Caco-2 (cell line): ENCODE data around the gene PAPSS2. TPM values are rescaled to one million over a fixed set of nuclear protein-coding genes. Genes with fewer than 3 reads are reported as not detected.

Source experiments
- BruUV-seq: library from RNA; stranded (reverse); fragments of 400-500 nt; replicated peaks from 2 replicates; lab custom pipeline; 2021; lab: Mats Ljungman, UMichigan
- CTCF ChIA-PET: fragments of 300-600 bp; sonication (Branson Sonifier 250); formaldehyde crosslinking; loops from one replicate; lab custom pipeline; 2022; ENCODE audit warnings: antibody characterized with exemption; lab: Charles Lee
- POLR2A ChIA-PET: fragments of 300-600 bp; sonication (Branson Sonifier 250); formaldehyde crosslinking; loops from one replicate; lab custom pipeline; 2022; ENCODE audit warnings: antibody characterized with exemption; lab: Charles Lee
- DNase-seq, 2 experiments: peaks; one replicate each; pipeline versions ENCODE4 v3.0.0 to v3.0.0-alpha.2; 2020 to 2022
- H3K27me3 ChIP-seq: replicated peaks from 2 replicates; pipeline ENCODE4 v1.6.0; 2011; ENCODE audit warnings: low read length; ENCODE audit not compliant: control insufficient read depth, insufficient read depth
- H3K36me3 ChIP-seq: 2 replicates; pipeline ENCODE4 v1.5.1; 2011; ENCODE audit warnings: low read length; ENCODE audit not compliant: control insufficient read depth, insufficient read depth
- H3K4me1 ChIP-seq: fragments of 250-450 bp; sonication (Bioruptor Pico); 2 replicates; pipeline ENCODE4 v1.5.1; 2020; ENCODE audit warnings: mild to moderate bottlenecking
- H3K4me3 ChIP-seq: 2 replicates; pipeline ENCODE4 v1.5.1; 2011; ENCODE audit warnings: low read depth, mild to moderate bottlenecking, control low read depth, low read length
- H3K9me3 ChIP-seq: fragments of 250-450 bp; sonication (Bioruptor Pico); 2 replicates; pipeline ENCODE4 v1.5.1; 2020; ENCODE audit warnings: mild to moderate bottlenecking, moderate library complexity
- H3K27ac Mint-ChIP-seq: one replicate; pipeline ENCODE4 v1.8.0; 2022; ENCODE audit warnings: mixed read lengths; ENCODE audit not compliant: unreplicated experiment
- H3K27me3 Mint-ChIP-seq: one replicate; pipeline ENCODE4 v1.8.0; 2022; ENCODE audit warnings: mixed read lengths; ENCODE audit not compliant: insufficient read depth, unreplicated experiment
- H3K36me3 Mint-ChIP-seq: one replicate; pipeline ENCODE4 v1.8.0; 2022; ENCODE audit warnings: mild to moderate bottlenecking, mixed read lengths; ENCODE audit not compliant: insufficient read depth, unreplicated experiment
- H3K4me1 Mint-ChIP-seq: one replicate; pipeline ENCODE4 v1.8.0; 2022; ENCODE audit warnings: low read depth, mixed read lengths; ENCODE audit not compliant: unreplicated experiment
- H3K4me3 Mint-ChIP-seq: one replicate; pipeline ENCODE4 v1.8.0; 2022; ENCODE audit warnings: mild to moderate bottlenecking, moderate library complexity, mixed read lengths; ENCODE audit not compliant: unreplicated experiment
- H3K9me3 Mint-ChIP-seq: one replicate; pipeline ENCODE4 v1.8.0; 2022; ENCODE audit warnings: mixed read lengths; ENCODE audit not compliant: unreplicated experiment
- intact Hi-C: fragments of 100-400 bp; cut with micrococcal nuclease; formaldehyde crosslinking; loops from one replicate; pipeline ENCODE4 v1.10.0; 2022; ENCODE audit not compliant: unreplicated experiment
- total RNA-seq: library from RNA; stranded (reverse); gene quantifications from 2 replicates; pipeline ENCODE4 v1.2.3, GENCODE V29; 2022
- TF ChIP-seq, protein P1 (sequence below), 2 experiments: fragments of 200-600 bp in 1 of 2; IDR thresholded peaks; 1 replicate in 1 of 2; 2 replicates in 1 of 2; pipeline versions ENCODE4 v1.5.1 to v1.8.0; 2011 to 2022; ENCODE audit warnings: antibody characterized with exemption in 1 of 2, control low read depth in 1 of 2, inconsistent platforms in 1 of 2, low read depth in 1 of 2, low read length in 1 of 2, mild to moderate bottlenecking in 1 of 2, moderate library complexity in 1 of 2; ENCODE audit not compliant: insufficient read depth in 1 of 2, severe bottlenecking in 1 of 2, unreplicated experiment in 1 of 2

PAPSS2 gene
- total RNA-seq, 1 experiment from 2014 or later: 4.3 TPM

DNA sequence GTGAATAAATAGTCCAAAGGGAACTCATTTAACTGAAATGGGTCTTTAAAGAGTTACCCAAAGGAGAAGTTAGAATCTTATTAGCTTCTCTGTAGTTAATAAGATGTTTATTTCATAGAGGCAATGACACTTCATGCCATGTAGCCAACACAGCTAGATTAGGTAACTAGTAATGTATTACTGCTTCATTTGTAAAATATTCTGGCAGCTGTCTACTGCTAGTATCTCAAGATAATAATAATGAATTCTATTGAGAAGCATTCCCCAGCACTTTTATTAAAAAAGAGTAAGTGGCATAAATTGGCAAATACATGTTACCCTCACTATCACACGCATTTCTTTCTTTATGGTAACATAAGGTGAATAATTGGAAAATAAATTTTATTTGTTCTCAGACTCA, 10.1 kb downstream of the PAPSS2 start:
- Histone ChIP-seq H3K9me3 (no peaks in the 10 kb centered on the region), H3K36me3 (no peaks in the 10 kb centered on the region), H3K4me1 (peaks cover 7% of the 10 kb centered on the region; the same call in 1 of the 2 replicates), H3K27me3 (no peaks in the 10 kb centered on the region), H3K4me3 (no peak overlapping the region)
- TF ChIP-seq, protein P1, sequence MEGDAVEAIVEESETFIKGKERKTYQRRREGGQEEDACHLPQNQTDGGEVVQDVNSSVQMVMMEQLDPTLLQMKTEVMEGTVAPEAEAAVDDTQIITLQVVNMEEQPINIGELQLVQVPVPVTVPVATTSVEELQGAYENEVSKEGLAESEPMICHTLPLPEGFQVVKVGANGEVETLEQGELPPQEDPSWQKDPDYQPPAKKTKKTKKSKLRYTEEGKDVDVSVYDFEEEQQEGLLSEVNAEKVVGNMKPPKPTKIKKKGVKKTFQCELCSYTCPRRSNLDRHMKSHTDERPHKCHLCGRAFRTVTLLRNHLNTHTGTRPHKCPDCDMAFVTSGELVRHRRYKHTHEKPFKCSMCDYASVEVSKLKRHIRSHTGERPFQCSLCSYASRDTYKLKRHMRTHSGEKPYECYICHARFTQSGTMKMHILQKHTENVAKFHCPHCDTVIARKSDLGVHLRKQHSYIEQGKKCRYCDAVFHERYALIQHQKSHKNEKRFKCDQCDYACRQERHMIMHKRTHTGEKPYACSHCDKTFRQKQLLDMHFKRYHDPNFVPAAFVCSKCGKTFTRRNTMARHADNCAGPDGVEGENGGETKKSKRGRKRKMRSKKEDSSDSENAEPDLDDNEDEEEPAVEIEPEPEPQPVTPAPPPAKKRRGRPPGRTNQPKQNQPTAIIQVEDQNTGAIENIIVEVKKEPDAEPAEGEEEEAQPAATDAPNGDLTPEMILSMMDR (IDR thresholded peaks at IDR 0.05; ENCODE audit: insufficient read depth in 1 of 2, low read depth in 1 of 2, low read length in 1 of 2, severe bottlenecking in 1 of 2, unreplicated experiment in 1 of 2): no peak
- H3K4me3 Mint-ChIP-seq: no peak overlapping the region
- no peaks in the 10 kb centered on the region for H3K9me3 Mint-ChIP-seq
- no peaks in the 10 kb centered on the region for H3K36me3 Mint-ChIP-seq
- CTCF ChIA-PET: no interaction called here
- H3K27ac Mint-ChIP-seq: no peak overlapping the region
- no peaks in the 10 kb centered on the region for H3K27me3 Mint-ChIP-seq
- POLR2A ChIA-PET: no interaction called here
- no peak for DNase-seq
- peaks cover 10% of the 10 kb centered on the region for H3K4me1 Mint-ChIP-seq
- intact Hi-C loops: no loop called here
- BruUV-seq: no TSS peak

DNA sequence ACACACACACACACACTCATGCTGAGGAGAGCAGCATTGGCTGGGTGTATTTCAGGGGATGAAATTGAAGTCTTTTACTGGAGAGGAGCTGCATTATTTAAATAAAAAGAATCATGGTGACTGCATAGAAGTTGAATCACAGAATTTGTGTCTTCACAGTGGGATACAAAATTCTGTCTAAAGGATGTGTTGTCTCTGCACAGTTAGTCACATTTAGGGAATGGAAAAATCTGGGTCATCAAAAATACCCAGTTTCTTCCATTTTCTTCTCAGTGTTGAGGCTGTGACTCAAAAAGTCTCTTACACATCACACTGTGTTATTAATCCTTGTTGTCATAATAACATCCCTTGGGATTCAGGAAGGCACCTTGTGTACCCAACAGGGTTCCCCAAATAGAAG, 10.9 kb downstream of the PAPSS2 start:
- no peak for DNase-seq
- no peak overlapping the region for H3K4me3 ChIP-seq
- H3K4me3 Mint-ChIP-seq: no peak overlapping the region
- H3K4me1 ChIP-seq: peaks cover 6% of the 10 kb centered on the region; the same call in 1 of the 2 replicates
- H3K36me3 ChIP-seq: no peaks in the 10 kb centered on the region
- H3K9me3 Mint-ChIP-seq: no peaks in the 10 kb centered on the region
- H3K36me3 Mint-ChIP-seq: no peaks in the 10 kb centered on the region
- POLR2A ChIA-PET: no interaction called here
- no peaks in the 10 kb centered on the region for H3K27me3 Mint-ChIP-seq
- H3K27ac Mint-ChIP-seq: no peak overlapping the region
- intact Hi-C loops: no loop called here
- peaks cover 10% of the 10 kb centered on the region for H3K4me1 Mint-ChIP-seq
- CTCF ChIA-PET: no interaction called here
- TF ChIP-seq, protein P1 (IDR thresholded peaks at IDR 0.05; ENCODE audit: insufficient read depth in 1 of 2, low read depth in 1 of 2, low read length in 1 of 2, severe bottlenecking in 1 of 2, unreplicated experiment in 1 of 2): no peak
- BruUV-seq: no TSS peak
- H3K27me3 ChIP-seq: no peaks in the 10 kb centered on the region
- H3K9me3 ChIP-seq: no peaks in the 10 kb centered on the region

DNA sequence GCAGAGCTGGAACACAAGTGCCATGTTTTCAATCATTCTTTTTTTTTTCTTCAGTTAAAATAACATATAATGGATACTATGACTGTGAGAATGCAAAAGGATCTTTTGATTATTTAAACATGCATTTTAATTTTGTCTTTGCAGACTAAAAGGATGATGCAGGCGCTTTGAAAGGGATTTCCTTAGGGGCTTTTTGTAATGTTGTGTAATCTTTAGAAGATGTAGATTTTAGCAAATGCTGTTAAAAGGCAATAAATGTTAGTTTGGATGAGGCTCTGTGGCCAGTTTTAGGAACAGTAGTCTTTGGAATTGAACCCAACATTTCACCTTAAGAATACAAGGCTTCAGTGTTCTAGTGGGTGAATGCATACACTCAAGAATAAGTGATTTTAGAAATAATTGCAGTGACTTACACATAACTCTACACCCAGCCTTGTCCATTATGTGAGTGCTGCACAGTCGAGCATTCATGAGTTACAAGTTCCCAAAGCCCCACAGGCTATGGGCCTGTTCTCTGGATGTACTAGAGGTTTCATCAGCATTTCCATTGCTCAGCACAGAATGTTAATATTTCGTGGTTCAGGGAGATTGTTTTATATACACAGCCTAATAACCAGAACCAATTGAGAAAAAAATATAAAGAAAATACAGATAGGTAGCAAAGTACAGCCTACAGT, 11.6 kb downstream of the PAPSS2 start:
- TF ChIP-seq, protein P1 (IDR thresholded peaks at IDR 0.05; ENCODE audit: insufficient read depth in 1 of 2, low read depth in 1 of 2, low read length in 1 of 2, severe bottlenecking in 1 of 2, unreplicated experiment in 1 of 2): no peak
- H3K36me3 Mint-ChIP-seq: no peaks in the 10 kb centered on the region
- H3K9me3 Mint-ChIP-seq: no peaks in the 10 kb centered on the region
- H3K27me3 Mint-ChIP-seq: no peaks in the 10 kb centered on the region
- Histone ChIP-seq H3K9me3 (no peaks in the 10 kb centered on the region), H3K4me1 (peaks cover 6% of the 10 kb centered on the region; the same call in 1 of the 2 replicates), H3K36me3 (no peaks in the 10 kb centered on the region), H3K27me3 (no peaks in the 10 kb centered on the region), H3K4me3 (no peak overlapping the region)
- H3K4me1 Mint-ChIP-seq: peaks cover 6% of the 10 kb centered on the region
- DNase-seq: no peak
- POLR2A ChIA-PET: no interaction called here
- intact Hi-C loops: no loop called here
- no TSS peak for BruUV-seq
- CTCF ChIA-PET: no interaction called here
- no peak overlapping the region for H3K4me3 Mint-ChIP-seq
- H3K27ac Mint-ChIP-seq: no peak overlapping the region
